ENCODE data around the gene SPDYC. TPM values are rescaled to one million over a fixed set of nuclear protein-coding genes. Genes with fewer than 3 reads are reported as not detected.

The SPDYC gene
- total and polyA plus RNA-seq, 2 of the 13 experiments (the other 11 are each of a cell fraction or from before 2014, with no cell fraction given) = 0.15 to 0.33 TPM

- Histone ChIP-seq H3K27me3 (ENCODE audit: control insufficient read depth in 1 of 2, insufficient read depth in 2 of 2, low read length in 2 of 2) (no peaks in the 10 kb centered on the region), H3K4me2 (ENCODE audit: low read depth, low read length) (peak overlapping the region; percentile 85), H3K79me2 (ENCODE audit: insufficient read depth, low read length) (no peaks in the 10 kb centered on the region), H3K9me3 (ENCODE audit: low read length) (peaks cover 5% of the 10 kb centered on the region; the same call in 1 of the 2 replicates), H3K4me3 (replicated peaks in 1 of 3; ENCODE audit: insufficient read depth in 1 of 3, low read depth in 2 of 3, low read length in 3 of 3) (peak overlapping the region; percentile 15 to 59 (median 36); a peak in 4 of 6 replicates), H3K4me1 (ENCODE audit: insufficient read depth, low read length) (peaks cover 43% of the 10 kb centered on the region), H2AFZ (ENCODE audit: low read length) (peak overlapping the region; percentile 32), H3K36me3 (replicated peaks in 1 of 2; ENCODE audit: control insufficient read depth in 1 of 2, insufficient read depth in 2 of 2, low read length in 2 of 2) (no peaks in the 10 kb centered on the region), H3K27ac (ENCODE audit: extremely low read length, insufficient read depth, low read length) (no peak overlapping the region), H4K20me1 (ENCODE audit: insufficient read depth, low read length) (no peaks in the 10 kb centered on the region), H3K9ac (ENCODE audit: insufficient read depth, low read depth, low read length) (0 out of 2 replicates have a peak overlapping the region, but pooled peaks have one; percentile 23)
- no peak for FAIRE-seq
- 34% methylated on average over 11 of the region's 12 CpGs for WGBS (ENCODE audit: low lambda C conversion rate)
- ChIA-PET CTCF (ENCODE audit: low intra/inter-chr PET ratio, low total read pairs) (no interaction called here), POLR2A (interaction anchor here (3.0 kb wide), 1 partner anchor 16 kb away, joined by 12 read pairs; the partner anchor contains the start of gene SYVN1)
- peak; percentile 86 for ATAC-seq
- BruUV-seq (replicated peaks) = no TSS peak
- intact Hi-C loops (cut with micrococcal nuclease; ENCODE audit: unreplicated experiment) = no loop called here
- DNase-seq (ENCODE audit: low spot score) = peak; percentile 40
- in situ Hi-C loops (cut with HindIII; ENCODE audit: extremely low pct_ligation_motif_present, low pct_unique_long_range_greater_than_20kb) = no loop called here
- TF ChIP-seq MAFG (CRISPR knock-in tag; IDR thresholded peaks at IDR 0.05) (no peak), ARID5B (CRISPR knock-in tag; IDR thresholded peaks at IDR 0.05) (peak; percentile 14; the same call in 1 of the 2 replicates), ATAD3A (CRISPR knock-in tag; IDR thresholded peaks at IDR 0.05) (no peak), ZMAT3 (CRISPR knock-in tag; conservative IDR thresholded peaks at IDR 0.05) (no peak), ZNF143 (CRISPR knock-in tag; IDR thresholded peaks at IDR 0.05) (no peak), RBM39 (IDR thresholded peaks at IDR 0.05; ENCODE audit: low read depth, low read length, poor library complexity, severe bottlenecking) (peak; percentile 38), ZC3H4 (CRISPR knock-in tag; IDR thresholded peaks at IDR 0.05; ENCODE audit: borderline replicate concordance) (0 out of 2 replicates have a peak, but pooled peaks have one; percentile 29), ZNF616 (CRISPR knock-in tag; IDR thresholded peaks at IDR 0.05; ENCODE audit: low read depth) (no peak), BATF2 (CRISPR knock-in tag; IDR thresholded peaks at IDR 0.05) (no peak), HMGA1 (CRISPR knock-in tag; conservative IDR thresholded peaks at IDR 0.05) (no peak), RXRB (CRISPR knock-in tag; IDR thresholded peaks at IDR 0.05; ENCODE audit: borderline replicate concordance) (0 out of 2 replicates have a peak, but pooled peaks have one; percentile 18), NPAS2 (CRISPR knock-in tag; IDR thresholded peaks at IDR 0.05; ENCODE audit: borderline replicate concordance) (no peak), GABPB1 (CRISPR knock-in tag; IDR thresholded peaks at IDR 0.05) (0 out of 2 replicates have a peak, but pooled peaks have one; percentile 23), XRCC5 (optimal IDR thresholded peaks at IDR 0.05; ENCODE audit: low read length) (no peak), CEBPB (IDR thresholded peaks at IDR 0.05; ENCODE audit: borderline replicate concordance, low read depth, low read length) (peak; percentile 47; the same call in 1 of the 2 replicates), UBTF (CRISPR knock-in tag; IDR thresholded peaks at IDR 0.05) (peak; percentile 41; the same call in 1 of the 2 replicates), AGO2 (optimal IDR thresholded peaks at IDR 0.05; ENCODE audit: low read depth, low read length) (no peak)
Observed at GRCh38 chr11:65150509-65151299, 19.3 kb upstream of the SPDYC start.

Data from HepG2 (cell line).